Astrocyte (in vitro differentiated cells and primary cell): ENCODE measurements around the gene ATP6V1G2. TPM values are rescaled to one million over a fixed set of nuclear protein-coding genes. Genes with fewer than 3 reads are reported as not detected.

Source experiments
- DNase-seq: peaks from one replicate; pipeline ENCODE4 v3.0.0-alpha.2; 2010; ENCODE audit warnings: low read depth
- FAIRE-seq: peaks from 2 replicates; lab custom pipeline; 2011; peaks lifted over from hg19 to GRCh38; lab: Jason Lieb, UNC
- H2AFZ ChIP-seq: 2 replicates; pipeline ENCODE4 v1.6.0; 2012; ENCODE audit warnings: low read depth, low read length, inconsistent platforms
- H3K27ac ChIP-seq: 2 replicates; pipeline ENCODE4 v1.5.1; 2011; ENCODE audit warnings: low read depth, low read length, inconsistent platforms
- H3K27me3 ChIP-seq: 2 replicates; pipeline ENCODE4 v1.6.0; 2011; ENCODE audit warnings: low read length, inconsistent platforms; ENCODE audit not compliant: insufficient read depth
- H3K36me3 ChIP-seq: 2 replicates; pipeline ENCODE4 v1.5.1; 2011; ENCODE audit warnings: low read length, inconsistent platforms; ENCODE audit not compliant: insufficient read depth
- H3K4me1 ChIP-seq: 2 replicates; pipeline ENCODE4 v1.5.1; 2011; ENCODE audit warnings: low read length, inconsistent platforms; ENCODE audit not compliant: insufficient read depth
- H3K4me2 ChIP-seq: 2 replicates; pipeline ENCODE4 v1.6.0; 2012; ENCODE audit warnings: low read length, inconsistent platforms
- H3K4me3 ChIP-seq: 2 replicates; pipeline ENCODE4 v1.5.1; 2011; ENCODE audit warnings: low read depth, mild to moderate bottlenecking, low read length, inconsistent platforms; ENCODE audit not compliant: insufficient read depth
- H3K79me2 ChIP-seq: 2 replicates; pipeline ENCODE4 v1.6.0; 2012; ENCODE audit warnings: mild to moderate bottlenecking, low read length, inconsistent platforms; ENCODE audit not compliant: insufficient read depth
- H3K9ac ChIP-seq: 2 replicates; pipeline ENCODE4 v1.6.0; 2012; ENCODE audit warnings: mild to moderate bottlenecking, low read length, inconsistent platforms
- H3K9me3 ChIP-seq: 2 replicates; pipeline ENCODE4 v1.5.1; 2012; ENCODE audit warnings: low read depth, mild to moderate bottlenecking, low read length, inconsistent platforms; ENCODE audit not compliant: insufficient read depth
- H4K20me1 ChIP-seq: 2 replicates; pipeline ENCODE4 v1.6.0; 2012; ENCODE audit warnings: low read length, inconsistent platforms; ENCODE audit not compliant: insufficient read depth
- H3K27ac Mint-ChIP-seq: one replicate; pipeline ENCODE4 v1.8.0; 2021; ENCODE audit warnings: mild to moderate bottlenecking, mixed read lengths; ENCODE audit not compliant: unreplicated experiment
- H3K27me3 Mint-ChIP-seq: one replicate; pipeline ENCODE4 v1.8.0; 2021; ENCODE audit warnings: low read depth, mixed read lengths; ENCODE audit not compliant: unreplicated experiment
- H3K36me3 Mint-ChIP-seq: one replicate; pipeline ENCODE4 v1.8.0; 2021; ENCODE audit warnings: low read depth, mixed read lengths; ENCODE audit not compliant: unreplicated experiment
- H3K4me1 Mint-ChIP-seq: one replicate; pipeline ENCODE4 v1.8.0; 2021; ENCODE audit warnings: low read depth, mixed read lengths; ENCODE audit not compliant: unreplicated experiment
- H3K4me3 Mint-ChIP-seq: one replicate; pipeline ENCODE4 v1.8.0; 2021; ENCODE audit warnings: mild to moderate bottlenecking, moderate library complexity, mixed read lengths; ENCODE audit not compliant: unreplicated experiment
- H3K9me3 Mint-ChIP-seq: one replicate; pipeline ENCODE4 v1.8.0; 2021; ENCODE audit warnings: mild to moderate bottlenecking, mixed read lengths; ENCODE audit not compliant: unreplicated experiment
- CTCF ChIP-seq: IDR thresholded peaks from 2 replicates; pipeline ENCODE4 v1.5.1; 2011; ENCODE audit warnings: low read depth, mild to moderate bottlenecking, inconsistent platforms, low read length, moderate library complexity; ENCODE audit not compliant: insufficient read depth
- EZH2 ChIP-seq: IDR thresholded peaks from 2 replicates; pipeline ENCODE4 v1.6.1; 2012; ENCODE audit warnings: mild to moderate bottlenecking, low read length, inconsistent platforms; ENCODE audit not compliant: insufficient read depth
- total RNA-seq: library from RNA; stranded (reverse); gene quantifications from 2 replicates; pipeline ENCODE4 v1.2.1, GENCODE V29; 2021

ATP6V1G2 gene
- total RNA-seq, 1 donor from 2014 or later: 2.6 TPM

GRCh38 chr6:31574106-31575061, 28.0 kb upstream of the ATP6V1G2 start:
- H3K36me3 Mint-ChIP-seq: no peaks in the 10 kb centered on the region
- peaks cover 12% of the 10 kb centered on the region for H3K4me1 Mint-ChIP-seq
- TF ChIP-seq EZH2 (no peak), CTCF (no peak)

GRCh38 chr6:31573239-31574105, 27.1 kb upstream of the ATP6V1G2 start:
- no peak overlapping the region for H3K27ac ChIP-seq
- DNase-seq (no peak), FAIRE-seq (no peak)
- no peak overlapping the region for H3K4me2 ChIP-seq
- TF ChIP-seq CTCF: no peak
- no peak for TF ChIP-seq EZH2
- peak overlapping the region; percentile 28 for H3K27ac Mint-ChIP-seq
- no peaks in the 10 kb centered on the region for H3K36me3 ChIP-seq
- peaks cover 27% of the 10 kb centered on the region for H3K27me3 Mint-ChIP-seq
- H3K36me3 Mint-ChIP-seq: no peaks in the 10 kb centered on the region
- H3K4me1 Mint-ChIP-seq: peaks cover 12% of the 10 kb centered on the region
- peaks cover 3% of the 10 kb centered on the region for H3K27me3 ChIP-seq
- H3K4me3 ChIP-seq: no peak overlapping the region
- no peak overlapping the region for H3K9ac ChIP-seq
- no peaks in the 10 kb centered on the region for H3K9me3 Mint-ChIP-seq
- H2AFZ ChIP-seq: no peak overlapping the region
- no peak overlapping the region for H3K4me3 Mint-ChIP-seq
- no peaks in the 10 kb centered on the region for H3K4me1 ChIP-seq
- no peaks in the 10 kb centered on the region for H4K20me1 ChIP-seq
- no peaks in the 10 kb centered on the region for H3K9me3 ChIP-seq
- H3K79me2 ChIP-seq: no peaks in the 10 kb centered on the region

More at GRCh38 chr6:31574106-31575061, 28.0 kb upstream of the ATP6V1G2 start:
- peaks cover 3% of the 10 kb centered on the region for H3K27me3 ChIP-seq
- H3K4me3 Mint-ChIP-seq: no peak overlapping the region
- FAIRE-seq (no peak), DNase-seq (no peak)
- no peak overlapping the region for H3K9ac ChIP-seq
- H3K4me2 ChIP-seq: no peak overlapping the region
- no peak overlapping the region for H2AFZ ChIP-seq
- no peaks in the 10 kb centered on the region for H4K20me1 ChIP-seq
- no peak overlapping the region for H3K4me3 ChIP-seq
- no peak overlapping the region for H3K27ac ChIP-seq
- H3K27me3 Mint-ChIP-seq: peaks cover 27% of the 10 kb centered on the region
- no peaks in the 10 kb centered on the region for H3K79me2 ChIP-seq
- no peaks in the 10 kb centered on the region for H3K36me3 ChIP-seq
- no peaks in the 10 kb centered on the region for H3K9me3 ChIP-seq
- no peaks in the 10 kb centered on the region for H3K9me3 Mint-ChIP-seq
- no peaks in the 10 kb centered on the region for H3K4me1 ChIP-seq
- no peak overlapping the region for H3K27ac Mint-ChIP-seq
